ENCODE data around the gene WDR73. TPM values are rescaled to one million over a fixed set of nuclear protein-coding genes. Genes with fewer than 3 reads are reported as not detected.

The WDR73 gene
- total and polyA plus RNA-seq, 10 of the 15 experiments (the other 5 are each of a cell fraction or from before 2014, with no cell fraction given), result 4.4 to 25.6 (median 16.3) TPM

DNA sequence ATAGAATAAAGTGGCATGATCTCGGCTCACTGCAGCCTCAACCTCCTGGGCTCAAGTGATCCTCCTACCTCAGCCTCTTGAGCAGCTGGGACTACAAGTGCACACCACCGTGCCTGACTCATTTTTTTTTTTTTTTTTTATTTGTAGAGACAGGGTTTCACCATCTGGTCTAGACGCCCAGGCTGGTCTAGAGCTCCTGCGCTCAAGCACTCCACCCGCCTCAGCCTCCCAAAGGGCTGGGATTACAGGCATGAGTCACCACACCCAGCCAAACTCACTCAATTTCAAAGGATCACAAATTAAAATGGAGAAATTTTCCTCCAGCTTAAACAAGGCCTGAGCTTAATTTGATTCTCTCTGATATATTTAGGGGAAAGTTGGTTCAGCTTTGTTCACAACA is 31.2 kb upstream of the WDR73 start (continued):
- TF ChIP-seq, protein P1, sequence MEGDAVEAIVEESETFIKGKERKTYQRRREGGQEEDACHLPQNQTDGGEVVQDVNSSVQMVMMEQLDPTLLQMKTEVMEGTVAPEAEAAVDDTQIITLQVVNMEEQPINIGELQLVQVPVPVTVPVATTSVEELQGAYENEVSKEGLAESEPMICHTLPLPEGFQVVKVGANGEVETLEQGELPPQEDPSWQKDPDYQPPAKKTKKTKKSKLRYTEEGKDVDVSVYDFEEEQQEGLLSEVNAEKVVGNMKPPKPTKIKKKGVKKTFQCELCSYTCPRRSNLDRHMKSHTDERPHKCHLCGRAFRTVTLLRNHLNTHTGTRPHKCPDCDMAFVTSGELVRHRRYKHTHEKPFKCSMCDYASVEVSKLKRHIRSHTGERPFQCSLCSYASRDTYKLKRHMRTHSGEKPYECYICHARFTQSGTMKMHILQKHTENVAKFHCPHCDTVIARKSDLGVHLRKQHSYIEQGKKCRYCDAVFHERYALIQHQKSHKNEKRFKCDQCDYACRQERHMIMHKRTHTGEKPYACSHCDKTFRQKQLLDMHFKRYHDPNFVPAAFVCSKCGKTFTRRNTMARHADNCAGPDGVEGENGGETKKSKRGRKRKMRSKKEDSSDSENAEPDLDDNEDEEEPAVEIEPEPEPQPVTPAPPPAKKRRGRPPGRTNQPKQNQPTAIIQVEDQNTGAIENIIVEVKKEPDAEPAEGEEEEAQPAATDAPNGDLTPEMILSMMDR (IDR thresholded peaks at IDR 0.05 in 2 of 3, conservative IDR thresholded peaks at IDR 0.05 in 1 of 3; ENCODE audit: control insufficient read depth in 2 of 3, extremely low read depth in 1 of 3, insufficient read depth in 1 of 3, low read depth in 3 of 3, low read length in 3 of 3), result no peak
- TF ChIP-seq IRF4 (IDR thresholded peaks at IDR 0.05; ENCODE audit: low read depth, low read length), result no peak
- no peak for TF ChIP-seq MYC (IDR thresholded peaks at IDR 0.05; ENCODE audit: insufficient read depth, insufficient read length, insufficient replicate concordance, low read length, severe bottlenecking)
- no peak for TF ChIP-seq CREM (IDR thresholded peaks at IDR 0.05; ENCODE audit: low read depth)

DNA sequence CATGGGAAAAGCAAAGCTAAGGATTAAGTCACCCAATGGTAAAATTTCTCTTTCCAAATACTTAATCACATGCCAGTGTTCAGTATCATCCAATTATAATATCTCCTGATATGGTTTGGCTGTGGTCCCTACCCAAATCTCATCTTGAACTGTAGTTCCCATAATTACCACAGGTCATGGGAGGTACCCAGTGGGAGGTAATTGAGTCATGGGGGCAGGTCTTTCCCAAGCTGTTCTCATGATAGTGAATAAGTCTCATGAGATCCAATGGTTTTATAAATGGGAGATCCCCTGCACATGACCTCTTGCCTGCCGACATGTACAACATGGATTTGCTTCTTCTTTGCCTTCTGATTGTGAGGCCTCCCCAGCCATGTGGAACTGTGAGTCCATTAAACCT is 30.0 kb upstream of the WDR73 start:
- CTCF ChIA-PET, result no interaction called here
- WGBS (ENCODE audit: insufficient coverage, insufficient replicate concordance, low lambda C conversion rate, missing lambda C conversion rate), result 61% methylated on average over 1 of the region's 1 CpG
- H2AFZ ChIP-seq (ENCODE audit: control insufficient read depth, low read depth, low read length), result no peak overlapping the region
- intact Hi-C loops (cut with micrococcal nuclease; ENCODE audit: unreplicated experiment) (no loop called here), in situ Hi-C loops (cut with MboI) (no loop called here)
- H3K36me3 ChIP-seq (ENCODE audit: control insufficient read depth in 2 of 2, insufficient read depth in 2 of 2, low read length in 1 of 2), result peaks cover 0 to 14% of the 10 kb centered on the region in 2 experiments; a peak in 3 of 4 replicates
- H3K4me1 ChIP-seq (ENCODE audit: control insufficient read depth, insufficient read depth, low read length), result peaks cover 8% of the 10 kb centered on the region; the same call in 1 of the 2 replicates
- H3K9ac ChIP-seq (ENCODE audit: control insufficient read depth, insufficient read depth, low read length), result no peak overlapping the region
- RAD21 ChIA-PET (ENCODE audit: unreplicated experiment), result no interaction called here
- no peaks in the 10 kb centered on the region for H3K27me3 ChIP-seq (replicated peaks in 1 of 2; ENCODE audit: control insufficient read depth in 2 of 2, insufficient read depth in 2 of 2, low read length in 1 of 2)
- DNase-seq (ENCODE audit: low read depth, low spot score), result no peak
- H4K20me1 ChIP-seq (ENCODE audit: control insufficient read depth, insufficient read depth), result no peaks in the 10 kb centered on the region
- H3K4me2 ChIP-seq (ENCODE audit: control insufficient read depth, insufficient read depth), result no peak overlapping the region
- no peak for ATAC-seq
- H3K4me3 ChIP-seq, result no peak overlapping the region
- no TSS peak for BruUV-seq (replicated peaks)
- SMC1A ChIA-PET (ENCODE audit: uncharacterized antibody, unreplicated experiment), result interaction anchor here (1.0 kb wide), 1 partner anchor 18 kb away, joined by 3 read pairs; no protein-coding TSS in a partner anchor
- POLR2A ChIA-PET, result interaction anchor here (0.6 kb wide), 1 partner anchor 15 kb away, joined by 3 read pairs; no protein-coding TSS in a partner anchor
- no peak overlapping the region for H3K27ac ChIP-seq (ENCODE audit: control insufficient read depth, insufficient read depth)
- no peaks in the 10 kb centered on the region for H3K9me3 ChIP-seq (replicated peaks; ENCODE audit: control insufficient read depth, insufficient read depth, low read length)
- H3K79me2 ChIP-seq (ENCODE audit: control insufficient read depth, insufficient read depth, low read length), result peaks cover 2% of the 10 kb centered on the region; the same call in 1 of the 2 replicates
- FAIRE-seq, result no peak
- TF ChIP-seq SRF (IDR thresholded peaks at IDR 0.05; ENCODE audit: low read depth in 2 of 2, low read length in 2 of 2) (no peak), CEBPB (IDR thresholded peaks at IDR 0.05; ENCODE audit: borderline replicate concordance in 1 of 2, low read depth in 2 of 2, low read length in 2 of 2) (no peak), EZH2 (IDR thresholded peaks at IDR 0.05; ENCODE audit: borderline replicate concordance, control insufficient read depth, low read depth, low read length) (no peak), MEF2B (IDR thresholded peaks at IDR 0.05; ENCODE audit: partially characterized antibody, poor library complexity, severe bottlenecking) (no peak), RBBP5 (conservative IDR thresholded peaks at IDR 0.05) (no peak), TAF1 (IDR thresholded peaks at IDR 0.05; ENCODE audit: borderline replicate concordance, low read depth, low read length) (no peak)
- TF ChIP-seq, protein P2, sequence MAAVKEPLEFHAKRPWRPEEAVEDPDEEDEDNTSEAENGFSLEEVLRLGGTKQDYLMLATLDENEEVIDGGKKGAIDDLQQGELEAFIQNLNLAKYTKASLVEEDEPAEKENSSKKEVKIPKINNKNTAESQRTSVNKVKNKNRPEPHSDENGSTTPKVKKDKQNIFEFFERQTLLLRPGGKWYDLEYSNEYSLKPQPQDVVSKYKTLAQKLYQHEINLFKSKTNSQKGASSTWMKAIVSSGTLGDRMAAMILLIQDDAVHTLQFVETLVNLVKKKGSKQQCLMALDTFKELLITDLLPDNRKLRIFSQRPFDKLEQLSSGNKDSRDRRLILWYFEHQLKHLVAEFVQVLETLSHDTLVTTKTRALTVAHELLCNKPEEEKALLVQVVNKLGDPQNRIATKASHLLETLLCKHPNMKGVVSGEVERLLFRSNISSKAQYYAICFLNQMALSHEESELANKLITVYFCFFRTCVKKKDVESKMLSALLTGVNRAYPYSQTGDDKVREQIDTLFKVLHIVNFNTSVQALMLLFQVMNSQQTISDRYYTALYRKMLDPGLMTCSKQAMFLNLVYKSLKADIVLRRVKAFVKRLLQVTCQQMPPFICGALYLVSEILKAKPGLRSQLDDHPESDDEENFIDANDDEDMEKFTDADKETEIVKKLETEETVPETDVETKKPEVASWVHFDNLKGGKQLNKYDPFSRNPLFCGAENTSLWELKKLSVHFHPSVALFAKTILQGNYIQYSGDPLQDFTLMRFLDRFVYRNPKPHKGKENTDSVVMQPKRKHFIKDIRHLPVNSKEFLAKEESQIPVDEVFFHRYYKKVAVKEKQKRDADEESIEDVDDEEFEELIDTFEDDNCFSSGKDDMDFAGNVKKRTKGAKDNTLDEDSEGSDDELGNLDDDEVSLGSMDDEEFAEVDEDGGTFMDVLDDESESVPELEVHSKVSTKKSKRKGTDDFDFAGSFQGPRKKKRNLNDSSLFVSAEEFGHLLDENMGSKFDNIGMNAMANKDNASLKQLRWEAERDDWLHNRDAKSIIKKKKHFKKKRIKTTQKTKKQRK (IDR thresholded peaks at IDR 0.05; ENCODE audit: low read depth, low read length), result no peak
- TF ChIP-seq, protein P3, sequence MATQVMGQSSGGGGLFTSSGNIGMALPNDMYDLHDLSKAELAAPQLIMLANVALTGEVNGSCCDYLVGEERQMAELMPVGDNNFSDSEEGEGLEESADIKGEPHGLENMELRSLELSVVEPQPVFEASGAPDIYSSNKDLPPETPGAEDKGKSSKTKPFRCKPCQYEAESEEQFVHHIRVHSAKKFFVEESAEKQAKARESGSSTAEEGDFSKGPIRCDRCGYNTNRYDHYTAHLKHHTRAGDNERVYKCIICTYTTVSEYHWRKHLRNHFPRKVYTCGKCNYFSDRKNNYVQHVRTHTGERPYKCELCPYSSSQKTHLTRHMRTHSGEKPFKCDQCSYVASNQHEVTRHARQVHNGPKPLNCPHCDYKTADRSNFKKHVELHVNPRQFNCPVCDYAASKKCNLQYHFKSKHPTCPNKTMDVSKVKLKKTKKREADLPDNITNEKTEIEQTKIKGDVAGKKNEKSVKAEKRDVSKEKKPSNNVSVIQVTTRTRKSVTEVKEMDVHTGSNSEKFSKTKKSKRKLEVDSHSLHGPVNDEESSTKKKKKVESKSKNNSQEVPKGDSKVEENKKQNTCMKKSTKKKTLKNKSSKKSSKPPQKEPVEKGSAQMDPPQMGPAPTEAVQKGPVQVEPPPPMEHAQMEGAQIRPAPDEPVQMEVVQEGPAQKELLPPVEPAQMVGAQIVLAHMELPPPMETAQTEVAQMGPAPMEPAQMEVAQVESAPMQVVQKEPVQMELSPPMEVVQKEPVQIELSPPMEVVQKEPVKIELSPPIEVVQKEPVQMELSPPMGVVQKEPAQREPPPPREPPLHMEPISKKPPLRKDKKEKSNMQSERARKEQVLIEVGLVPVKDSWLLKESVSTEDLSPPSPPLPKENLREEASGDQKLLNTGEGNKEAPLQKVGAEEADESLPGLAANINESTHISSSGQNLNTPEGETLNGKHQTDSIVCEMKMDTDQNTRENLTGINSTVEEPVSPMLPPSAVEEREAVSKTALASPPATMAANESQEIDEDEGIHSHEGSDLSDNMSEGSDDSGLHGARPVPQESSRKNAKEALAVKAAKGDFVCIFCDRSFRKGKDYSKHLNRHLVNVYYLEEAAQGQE (IDR thresholded peaks at IDR 0.05; ENCODE audit: low read depth, low read length), result no peak
